ENCODE data around the gene TEX9.

The TEX9 gene

DNA sequence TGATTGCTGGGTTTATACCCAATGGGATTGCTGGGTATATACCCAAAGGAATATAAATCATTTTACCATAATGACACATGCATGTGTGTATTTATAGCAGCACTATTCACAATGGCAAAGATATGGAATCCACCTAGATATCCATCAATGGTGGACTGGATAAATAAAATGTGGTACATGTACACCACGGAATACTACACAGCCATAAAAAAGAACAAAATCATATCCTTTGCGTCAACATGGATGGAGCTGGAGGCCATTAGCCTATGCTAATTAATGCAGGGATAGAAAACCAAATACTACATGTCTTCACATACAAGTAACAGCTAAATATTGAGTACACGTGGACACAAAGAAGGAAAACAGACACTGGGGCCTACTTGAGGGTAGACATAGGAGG, 77.1 kb downstream of the TEX9 start:
- H3K4me3 ChIP-seq (ENCODE audit: insufficient read length, low read depth): no peak overlapping the region
- H3K9me3 ChIP-seq (ENCODE audit: insufficient read depth, low read length): no peaks in the 10 kb centered on the region; the same call in 1 of the 2 replicates
- H3K4me1 ChIP-seq (ENCODE audit: insufficient read depth, insufficient read length): no peaks in the 10 kb centered on the region
- H3K9ac ChIP-seq (ENCODE audit: insufficient read length, low read depth): no peak overlapping the region
- no peak for DNase-seq (ENCODE audit: low read depth, low spot score)
- H3K27me3 ChIP-seq (ENCODE audit: insufficient read depth, insufficient read length): no peaks in the 10 kb centered on the region
- TF ChIP-seq SUZ12 (IDR thresholded peaks at IDR 0.05; ENCODE audit: extremely low read depth, insufficient read depth, insufficient read length): no peak
- TF ChIP-seq YY1 (IDR thresholded peaks at IDR 0.05; ENCODE audit: insufficient read depth, insufficient read length): no peak
- no peaks in the 10 kb centered on the region for H3K36me3 ChIP-seq (ENCODE audit: insufficient read depth, insufficient read length, low read length)

- DNase-seq (ENCODE audit: low read depth, low spot score): no peak
- H3K9me3 ChIP-seq (ENCODE audit: insufficient read depth, low read length): no peaks in the 10 kb centered on the region; the same call in 1 of the 2 replicates
- TF ChIP-seq SUZ12 (IDR thresholded peaks at IDR 0.05; ENCODE audit: extremely low read depth, insufficient read depth, insufficient read length): no peak
- no peak for TF ChIP-seq ZNF274 (IDR thresholded peaks at IDR 0.05; ENCODE audit: low read depth, low read length)
- no peak for TF ChIP-seq YY1 (IDR thresholded peaks at IDR 0.05; ENCODE audit: insufficient read depth, insufficient read length)
- H3K9ac ChIP-seq (ENCODE audit: insufficient read length, low read depth): no peak overlapping the region
- no peaks in the 10 kb centered on the region for H3K4me1 ChIP-seq (ENCODE audit: insufficient read depth, insufficient read length)
- no peak overlapping the region for H3K4me3 ChIP-seq (ENCODE audit: insufficient read length, low read depth)
- no peaks in the 10 kb centered on the region for H3K36me3 ChIP-seq (ENCODE audit: insufficient read depth, insufficient read length, low read length)
- no peaks in the 10 kb centered on the region for H3K27me3 ChIP-seq (ENCODE audit: insufficient read depth, insufficient read length)
Measured at GRCh38 chr15:56445746-56446145, 80.5 kb downstream of the TEX9 start.

DNA sequence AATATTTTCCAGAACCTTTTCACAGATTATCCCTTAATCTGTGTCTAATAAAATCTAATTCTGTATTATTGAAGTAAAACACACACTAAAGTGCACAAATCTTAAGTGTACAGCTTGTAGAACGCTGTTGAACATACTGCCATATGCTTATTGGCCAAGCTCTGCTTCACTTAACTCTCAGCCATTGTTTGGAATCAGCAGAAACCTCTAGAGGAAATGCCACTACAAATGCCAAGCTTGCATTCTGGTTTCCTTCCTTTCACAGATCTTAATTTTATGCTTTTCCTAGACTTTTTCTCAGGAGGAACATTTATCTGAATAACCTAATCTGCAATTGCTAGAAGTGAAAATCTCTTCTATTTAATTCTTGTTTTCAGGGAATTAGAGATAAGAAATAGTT, 89.6 kb downstream of the TEX9 start:
- H3K27me3 ChIP-seq (ENCODE audit: insufficient read depth, insufficient read length): no peaks in the 10 kb centered on the region
- H3K4me1 ChIP-seq (ENCODE audit: insufficient read depth, insufficient read length): no peaks in the 10 kb centered on the region
- DNase-seq (ENCODE audit: low read depth, low spot score): no peak
- TF ChIP-seq ZNF274 (IDR thresholded peaks at IDR 0.05; ENCODE audit: low read depth, low read length): no peak
- no peak for TF ChIP-seq YY1 (IDR thresholded peaks at IDR 0.05; ENCODE audit: insufficient read depth, insufficient read length)
- TF ChIP-seq SUZ12 (IDR thresholded peaks at IDR 0.05; ENCODE audit: extremely low read depth, insufficient read depth, insufficient read length): no peak
- no peaks in the 10 kb centered on the region for H3K9me3 ChIP-seq (ENCODE audit: insufficient read depth, low read length)
- no peak overlapping the region for H3K9ac ChIP-seq (ENCODE audit: insufficient read length, low read depth)
- H3K36me3 ChIP-seq (ENCODE audit: insufficient read depth, insufficient read length, low read length): no peaks in the 10 kb centered on the region
- no peak overlapping the region for H3K4me3 ChIP-seq (ENCODE audit: insufficient read length, low read depth)

DNA sequence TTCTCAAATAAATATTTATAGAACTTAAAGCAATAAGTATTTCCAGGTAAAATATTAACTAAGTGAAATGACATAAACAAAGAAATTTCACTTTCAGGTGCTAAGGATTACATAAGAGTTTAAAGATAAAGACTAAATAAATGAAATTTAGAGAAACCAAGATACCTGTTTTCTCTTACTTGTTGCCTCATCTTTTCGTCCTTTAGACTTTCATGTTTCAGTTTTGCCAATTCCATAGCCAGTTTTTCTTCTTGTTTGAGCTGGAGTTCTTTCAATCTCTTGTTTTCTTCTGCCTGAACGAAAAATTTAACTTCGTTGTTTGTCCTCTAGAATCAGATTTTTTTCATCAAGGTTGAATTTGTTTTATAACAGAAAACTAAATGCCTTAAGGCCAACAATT, 91.0 kb downstream of the TEX9 start:
- Histone ChIP-seq H3K27me3 (ENCODE audit: insufficient read depth, insufficient read length) (no peaks in the 10 kb centered on the region), H3K36me3 (ENCODE audit: insufficient read depth, insufficient read length, low read length) (no peaks in the 10 kb centered on the region), H3K9ac (ENCODE audit: insufficient read length, low read depth) (no peak overlapping the region), H3K4me1 (ENCODE audit: insufficient read depth, insufficient read length) (no peaks in the 10 kb centered on the region), H3K9me3 (ENCODE audit: insufficient read depth, low read length) (no peaks in the 10 kb centered on the region), H3K4me3 (ENCODE audit: insufficient read length, low read depth) (no peak overlapping the region)
- DNase-seq (ENCODE audit: low read depth, low spot score): no peak
- TF ChIP-seq ZNF274 (IDR thresholded peaks at IDR 0.05; ENCODE audit: low read depth, low read length) (no peak), YY1 (IDR thresholded peaks at IDR 0.05; ENCODE audit: insufficient read depth, insufficient read length) (no peak), SUZ12 (IDR thresholded peaks at IDR 0.05; ENCODE audit: extremely low read depth, insufficient read depth, insufficient read length) (no peak)

GRCh38 chr15:56459096-56459495, 93.9 kb downstream of the TEX9 start:
- Histone ChIP-seq H3K9me3 (ENCODE audit: insufficient read depth, low read length) (no peaks in the 10 kb centered on the region), H3K27me3 (ENCODE audit: insufficient read depth, insufficient read length) (no peaks in the 10 kb centered on the region), H3K4me3 (ENCODE audit: insufficient read length, low read depth) (no peak overlapping the region), H3K36me3 (ENCODE audit: insufficient read depth, insufficient read length, low read length) (no peaks in the 10 kb centered on the region), H3K9ac (ENCODE audit: insufficient read length, low read depth) (no peak overlapping the region), H3K4me1 (ENCODE audit: insufficient read depth, insufficient read length) (no peaks in the 10 kb centered on the region)
- TF ChIP-seq YY1 (IDR thresholded peaks at IDR 0.05; ENCODE audit: insufficient read depth, insufficient read length) (no peak), ZNF274 (IDR thresholded peaks at IDR 0.05; ENCODE audit: low read depth, low read length) (no peak)
- no peak for DNase-seq (ENCODE audit: low read depth, low spot score)

GRCh38 chr15:56460071-56460470, 94.8 kb downstream of the TEX9 start:
- Histone ChIP-seq H3K4me1 (ENCODE audit: insufficient read depth, insufficient read length) (no peaks in the 10 kb centered on the region), H3K27me3 (ENCODE audit: insufficient read depth, insufficient read length) (no peaks in the 10 kb centered on the region), H3K4me3 (ENCODE audit: insufficient read length, low read depth) (no peak overlapping the region), H3K36me3 (ENCODE audit: insufficient read depth, insufficient read length, low read length) (no peaks in the 10 kb centered on the region), H3K9me3 (ENCODE audit: insufficient read depth, low read length) (no peaks in the 10 kb centered on the region), H3K9ac (ENCODE audit: insufficient read length, low read depth) (no peak overlapping the region)
- TF ChIP-seq ZNF274 (IDR thresholded peaks at IDR 0.05; ENCODE audit: low read depth, low read length) (no peak), YY1 (IDR thresholded peaks at IDR 0.05; ENCODE audit: insufficient read depth, insufficient read length) (no peak), SUZ12 (IDR thresholded peaks at IDR 0.05; ENCODE audit: extremely low read depth, insufficient read depth, insufficient read length) (no peak)
- DNase-seq (ENCODE audit: low read depth, low spot score): no peak

GRCh38 chr15:56460947-56461346, 95.7 kb downstream of the TEX9 start:
- Histone ChIP-seq H3K4me1 (ENCODE audit: insufficient read depth, insufficient read length) (no peaks in the 10 kb centered on the region), H3K27me3 (ENCODE audit: insufficient read depth, insufficient read length) (no peaks in the 10 kb centered on the region), H3K9me3 (ENCODE audit: insufficient read depth, low read length) (no peaks in the 10 kb centered on the region), H3K4me3 (ENCODE audit: insufficient read length, low read depth) (no peak overlapping the region), H3K36me3 (ENCODE audit: insufficient read depth, insufficient read length, low read length) (no peaks in the 10 kb centered on the region), H3K9ac (ENCODE audit: insufficient read length, low read depth) (no peak overlapping the region)
- DNase-seq (ENCODE audit: low read depth, low spot score): no peak
- TF ChIP-seq ZNF274 (IDR thresholded peaks at IDR 0.05; ENCODE audit: low read depth, low read length) (no peak), YY1 (IDR thresholded peaks at IDR 0.05; ENCODE audit: insufficient read depth, insufficient read length) (no peak), SUZ12 (IDR thresholded peaks at IDR 0.05; ENCODE audit: extremely low read depth, insufficient read depth, insufficient read length) (no peak)

Measured in NT2/D1 (cell line).